Activated CD4-positive, alpha-beta T cell treated with anti-CD3 and anti-CD28 coated beads for 1 hour (primary cell): ENCODE data around the gene ENTPD3.
"Not testable (repeated sequence)": the region's sequence is repeated elsewhere in the genome, so short reads cannot be mapped to it uniquely, and the experiment has no call there.

Experiments used
- DNase-seq: peaks from one replicate; pipeline ENCODE4 v3.0.0-alpha.2; 2020

Gene ENTPD3

DNA sequence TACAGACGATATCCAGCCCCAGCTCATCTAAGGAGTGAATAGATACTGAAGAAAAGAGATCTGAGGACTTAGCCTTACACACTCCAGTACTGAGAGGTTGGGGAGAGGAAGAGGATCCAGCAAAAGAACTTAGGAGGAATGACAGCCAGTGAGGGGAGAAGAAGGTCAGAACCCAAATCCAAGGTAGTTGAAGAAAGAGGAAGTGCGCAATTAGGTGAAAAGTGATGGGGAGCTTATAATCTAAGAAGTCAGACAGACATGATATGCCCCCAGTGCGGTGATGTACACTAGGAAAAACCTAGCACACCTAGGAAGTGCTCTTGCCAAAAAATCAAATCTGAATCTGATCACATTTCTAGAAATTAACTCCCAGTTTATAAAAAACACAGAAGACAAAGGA lies 20.6 kb downstream of the ENTPD3 start:
- no peak for DNase-seq

GRCh38 chr3:40414270-40414669 lies 27.3 kb downstream of the ENTPD3 start:
- no peak for DNase-seq

DNA sequence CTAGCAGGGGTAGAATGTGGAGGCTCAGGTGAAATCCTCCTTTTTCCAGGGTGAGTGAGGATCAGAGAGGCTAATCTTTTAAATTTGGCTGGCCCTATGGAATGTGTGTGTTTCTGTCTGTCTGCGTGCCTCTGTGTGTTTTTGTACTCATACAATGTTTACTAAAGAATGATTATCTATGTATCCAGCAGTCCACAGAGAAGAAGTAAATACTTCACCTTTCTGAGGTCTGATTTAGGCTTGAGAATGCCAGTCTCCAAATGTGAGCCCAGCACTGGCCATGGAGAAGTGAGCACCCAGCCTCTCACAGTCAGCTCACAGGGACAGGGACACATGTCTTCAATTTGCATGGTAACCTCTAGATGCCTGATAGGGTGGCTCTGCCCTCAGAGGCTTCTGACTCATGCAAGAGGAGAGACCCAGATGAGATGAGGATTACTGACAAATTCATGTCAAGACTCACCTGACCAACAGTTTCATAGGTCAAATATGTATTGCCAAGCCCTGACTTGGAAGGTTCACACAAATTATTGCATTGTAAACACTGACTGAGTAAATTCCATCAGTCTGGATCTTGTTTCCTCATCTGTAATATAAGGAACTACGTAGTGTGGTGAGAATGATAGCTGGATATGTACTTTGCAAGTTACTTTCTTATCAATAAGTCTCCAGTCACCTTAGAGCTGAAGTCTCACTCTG lies 31.0 kb downstream of the ENTPD3 start:
- no peak for DNase-seq

DNA sequence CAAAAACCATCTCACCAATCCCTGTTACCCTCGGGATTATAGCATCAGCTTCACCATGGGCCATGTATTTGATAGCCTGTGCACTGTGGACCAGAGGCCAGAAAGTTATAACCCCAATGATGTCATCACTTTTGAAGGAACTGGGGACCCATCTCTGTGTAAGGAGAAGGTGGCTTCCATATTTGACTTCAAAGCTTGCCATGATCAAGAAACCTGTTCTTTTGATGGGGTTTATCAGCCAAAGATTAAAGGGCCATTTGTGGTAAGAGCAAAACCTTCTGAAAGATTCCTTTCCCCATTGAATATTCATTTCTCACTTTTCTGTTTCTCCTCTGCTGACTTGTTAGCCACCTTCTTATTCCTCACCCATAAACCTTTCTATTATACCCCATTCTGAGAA lies 35.9 kb downstream of the ENTPD3 start:
- DNase-seq = no peak

DNA sequence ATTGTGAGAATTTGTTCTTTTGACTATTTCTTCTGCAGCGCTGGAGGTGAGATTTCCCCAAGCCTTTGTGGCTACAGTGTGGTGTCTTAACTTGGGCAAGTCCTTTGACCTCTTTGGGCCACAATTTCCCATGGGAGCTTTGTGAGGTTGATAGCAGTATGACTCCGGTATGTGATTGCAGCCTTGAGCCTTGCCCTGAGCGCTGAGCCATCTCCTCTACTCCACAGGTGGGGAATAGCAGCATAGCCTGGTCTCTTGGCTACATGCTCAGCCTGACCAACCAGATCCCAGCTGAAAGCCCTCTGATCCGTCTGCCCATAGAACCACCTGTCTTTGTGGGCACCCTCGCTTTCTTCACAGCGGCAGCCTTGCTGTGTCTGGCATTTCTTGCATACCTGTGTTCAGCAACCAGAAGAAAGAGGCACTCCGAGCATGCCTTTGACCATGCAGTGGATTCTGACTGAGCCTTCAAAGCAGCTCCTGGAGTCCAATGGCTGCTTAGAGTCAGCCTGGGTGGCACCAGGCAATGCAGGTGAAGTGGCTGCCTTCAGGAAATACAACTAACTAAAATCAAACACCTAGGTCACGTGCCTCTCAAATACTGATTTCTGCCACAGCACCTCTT lies 40.2 kb downstream of the ENTPD3 start:
- DNase-seq = no peak

GRCh38 chr3:40432793-40433192 lies 45.8 kb downstream of the ENTPD3 start:
- DNase-seq = no peak

- no peak for DNase-seq
Measured at GRCh38 chr3:40437889-40438288, 50.9 kb downstream of the ENTPD3 start.

DNA sequence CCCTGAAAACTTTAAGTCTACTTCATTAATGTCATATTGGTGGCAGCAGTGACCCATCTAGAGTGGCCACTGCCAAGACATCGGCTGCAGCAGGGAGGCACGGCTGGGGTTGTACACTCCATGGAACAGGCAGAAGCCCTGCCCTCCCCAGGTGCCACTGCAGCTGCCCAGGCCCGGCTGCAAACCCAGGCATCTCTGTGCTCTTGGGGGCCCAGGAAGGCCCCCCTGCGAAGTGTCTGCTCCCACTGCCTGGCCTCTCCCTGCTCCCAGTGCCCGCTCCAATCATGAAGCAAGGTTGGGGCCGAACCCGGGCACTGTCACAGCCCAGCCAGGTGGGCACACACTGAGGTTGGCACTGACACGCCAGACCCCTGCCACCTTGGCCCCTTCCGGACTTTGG lies 58.1 kb downstream of the ENTPD3 start:
- DNase-seq = no peak

- DNase-seq = no peak
Measured at GRCh38 chr3:40445880-40446279, 58.9 kb downstream of the ENTPD3 start.

GRCh38 chr3:40450438-40450837 lies 63.5 kb downstream of the ENTPD3 start:
- DNase-seq = no peak

- no peak for DNase-seq
Measured at GRCh38 chr3:40451551-40451950, 64.6 kb downstream of the ENTPD3 start.

GRCh38 chr3:40452057-40452456 lies 65.1 kb downstream of the ENTPD3 start:
- DNase-seq = no peak

DNA sequence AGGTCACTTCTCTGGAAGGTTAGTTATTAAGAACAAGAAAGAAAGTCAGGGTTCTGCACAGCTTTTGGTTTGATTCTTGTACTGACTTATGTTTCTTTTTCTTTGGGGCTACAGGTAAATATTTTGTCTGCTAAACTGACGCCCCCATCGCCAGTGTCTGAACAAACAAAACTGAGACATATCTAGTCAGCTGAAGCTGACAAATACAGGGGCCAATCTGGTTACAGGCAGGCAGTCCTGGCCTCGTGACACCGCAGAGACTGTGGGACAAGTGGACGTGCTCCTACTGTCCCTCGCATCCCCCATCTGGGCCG lies 65.5 kb downstream of the ENTPD3 start:
- DNase-seq = no peak

GRCh38 chr3:40452876-40453730 lies 66.1 kb downstream of the ENTPD3 start:
- peak; percentile 91 for DNase-seq

DNA sequence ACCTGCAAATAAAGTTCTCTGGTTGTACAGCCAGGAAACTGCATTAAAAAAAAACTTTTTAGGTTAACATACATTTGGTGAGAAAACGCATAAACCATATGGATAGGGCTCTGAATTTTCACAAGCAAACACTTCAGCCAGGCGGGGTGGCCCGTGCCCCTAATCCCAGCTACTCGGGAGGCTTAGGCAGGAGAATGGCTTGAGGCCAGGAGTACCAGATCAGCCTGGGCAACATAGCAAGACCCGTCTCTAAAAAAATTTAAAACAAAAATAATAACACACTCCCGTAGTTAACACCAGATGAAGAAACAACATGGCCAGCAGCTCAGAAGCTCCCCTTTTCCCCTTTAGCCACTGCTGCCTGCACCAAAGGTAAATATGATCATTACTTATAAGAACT lies 66.9 kb downstream of the ENTPD3 start:
- no peak for DNase-seq

- DNase-seq = no peak
Measured at GRCh38 chr3:40455328-40455727, 68.3 kb downstream of the ENTPD3 start.

DNA sequence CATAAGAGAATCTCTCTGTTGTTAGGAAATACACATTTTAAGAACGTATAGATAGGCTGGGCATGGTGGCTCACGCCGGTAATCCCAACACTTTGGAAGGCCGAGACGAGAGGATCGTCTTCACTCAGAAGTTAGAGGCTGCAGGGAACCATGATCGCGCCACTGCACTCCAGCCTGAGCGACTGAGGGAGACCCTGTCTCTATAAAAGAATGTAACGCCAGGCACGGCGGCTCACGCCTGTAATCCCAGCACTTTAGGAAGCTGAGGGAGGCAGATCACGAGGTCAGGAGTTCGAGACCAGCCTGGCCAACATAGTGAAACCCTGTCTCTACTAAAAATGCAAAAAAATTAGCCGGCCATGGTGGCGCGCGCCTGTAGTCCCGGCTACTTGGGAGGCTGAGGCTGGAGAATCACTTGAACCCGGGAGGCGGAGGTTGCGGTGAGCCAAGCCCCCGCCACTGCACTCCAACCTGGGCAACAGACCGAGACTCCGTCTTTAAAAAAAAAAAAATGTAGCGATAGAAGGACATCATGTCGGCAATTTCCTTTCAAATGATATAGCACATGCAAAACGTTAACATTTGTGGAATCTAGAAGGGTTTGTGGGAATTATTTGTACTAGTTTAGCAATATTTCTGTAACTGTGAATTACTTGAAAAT lies 69.4 kb downstream of the ENTPD3 start:
- DNase-seq = no peak

- DNase-seq = peak; percentile 91
Measured at GRCh38 chr3:40456940-40457823, 70.2 kb downstream of the ENTPD3 start, which contains the start of gene RPL14. RPL14 (plus strand) TSS chr3:40457339; CDS start chr3:40457472, 133 bp downstream.

DNA sequence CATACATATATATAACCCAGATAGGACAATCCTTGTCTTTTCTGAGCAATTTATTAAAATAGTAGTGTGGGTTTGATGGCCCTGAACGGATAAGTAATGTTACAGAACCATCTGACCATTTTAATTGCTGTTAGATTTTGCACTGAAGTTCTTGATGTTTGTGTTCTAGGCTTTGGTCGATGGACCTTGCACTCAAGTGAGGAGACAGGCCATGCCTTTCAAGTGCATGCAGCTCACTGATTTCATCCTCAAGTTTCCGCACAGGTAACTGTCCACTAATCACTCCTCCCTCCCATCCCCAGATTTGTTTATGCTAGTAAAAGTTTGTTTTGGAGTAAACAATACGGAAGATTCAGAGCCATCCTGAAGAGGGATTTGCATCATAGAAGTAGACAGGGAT lies 71.5 kb downstream of the ENTPD3 start:
- no peak for DNase-seq

DNA sequence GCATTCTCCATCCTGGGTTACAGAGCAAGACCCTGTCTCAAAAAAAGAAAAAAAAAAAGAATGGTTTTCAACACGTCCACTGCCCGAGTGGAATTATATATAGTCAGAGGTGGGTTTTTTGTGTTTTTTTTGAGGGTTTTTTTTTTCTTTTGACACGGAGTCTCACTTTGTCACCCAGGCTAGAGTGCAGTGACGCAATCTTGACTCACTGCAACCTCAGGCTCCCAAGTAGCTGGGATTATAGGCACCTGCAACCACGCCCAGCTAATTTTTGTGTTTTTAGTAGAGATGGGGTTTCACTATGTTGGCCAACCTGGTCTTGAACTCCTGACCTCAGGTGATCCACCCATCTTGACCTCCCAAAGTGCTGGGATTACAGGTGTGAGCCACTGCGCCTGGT lies 73.5 kb downstream of the ENTPD3 start:
- not testable (repeated sequence) for DNase-seq

- DNase-seq = no peak
Measured at GRCh38 chr3:40461161-40461560, 74.2 kb downstream of the ENTPD3 start.

GRCh38 chr3:40462838-40463237 lies 75.9 kb downstream of the ENTPD3 start:
- not testable (repeated sequence) for DNase-seq
